Immature natural killer cell (primary cell): Measurements from ENCODE around the gene GLYATL1. TPM values are rescaled to one million over a fixed set of nuclear protein-coding genes. Genes with fewer than 3 reads are reported as not detected.

Source experiments
- DNase-seq, 3 donors: peaks; one replicate each; pipeline ENCODE4 v3.0.0; 2022; ENCODE audit warnings: mixed read lengths in 1 of 3
- H3K27ac Mint-ChIP-seq, 6 donors: one replicate each; pipeline ENCODE4 v1.8.0; 2020; ENCODE audit warnings: mixed read lengths in 6 of 6, mild to moderate bottlenecking in 5 of 6, inconsistent platforms in 4 of 6, moderate library complexity in 3 of 6
- H3K27me3 Mint-ChIP-seq, 3 donors: one replicate each; pipeline ENCODE4 v1.8.0; 2020 to 2021; ENCODE audit warnings: low read depth in 3 of 3, mild to moderate bottlenecking in 3 of 3, mixed read lengths in 3 of 3, moderate library complexity in 3 of 3, inconsistent platforms in 1 of 3
- H3K36me3 Mint-ChIP-seq, 3 donors: one replicate each; pipeline ENCODE4 v1.8.0; 2020; ENCODE audit warnings: mixed read lengths in 3 of 3, inconsistent platforms in 2 of 3, mild to moderate bottlenecking in 2 of 3
- H3K4me1 Mint-ChIP-seq, 2 donors: one replicate each; pipeline ENCODE4 v1.8.0; 2020; ENCODE audit warnings: inconsistent platforms in 2 of 2, mild to moderate bottlenecking in 2 of 2, mixed read lengths in 2 of 2, moderate library complexity in 1 of 2
- H3K4me3 Mint-ChIP-seq, 5 donors: one replicate each; pipeline ENCODE4 v1.8.0; 2020; ENCODE audit warnings: mild to moderate bottlenecking in 5 of 5, mixed read lengths in 5 of 5, inconsistent platforms in 3 of 5, moderate library complexity in 3 of 5
- H3K9me3 Mint-ChIP-seq, 6 donors: one replicate each; pipeline ENCODE4 v1.8.0; 2020; ENCODE audit warnings: mild to moderate bottlenecking in 6 of 6, mixed read lengths in 6 of 6, inconsistent platforms in 4 of 6, moderate library complexity in 3 of 6
- polyA plus RNA-seq, 3 donors: library from polyadenylated mRNA; unstranded; fragments of 300-500 nt; fragmentation: Illumina TruSeq; gene quantifications; one replicate each; pipeline ENCODE4 v1.2.3, GENCODE V29; 2021

The GLYATL1 gene
- polyA plus RNA-seq, 3 donors from 2014 or later: not detected

DNA sequence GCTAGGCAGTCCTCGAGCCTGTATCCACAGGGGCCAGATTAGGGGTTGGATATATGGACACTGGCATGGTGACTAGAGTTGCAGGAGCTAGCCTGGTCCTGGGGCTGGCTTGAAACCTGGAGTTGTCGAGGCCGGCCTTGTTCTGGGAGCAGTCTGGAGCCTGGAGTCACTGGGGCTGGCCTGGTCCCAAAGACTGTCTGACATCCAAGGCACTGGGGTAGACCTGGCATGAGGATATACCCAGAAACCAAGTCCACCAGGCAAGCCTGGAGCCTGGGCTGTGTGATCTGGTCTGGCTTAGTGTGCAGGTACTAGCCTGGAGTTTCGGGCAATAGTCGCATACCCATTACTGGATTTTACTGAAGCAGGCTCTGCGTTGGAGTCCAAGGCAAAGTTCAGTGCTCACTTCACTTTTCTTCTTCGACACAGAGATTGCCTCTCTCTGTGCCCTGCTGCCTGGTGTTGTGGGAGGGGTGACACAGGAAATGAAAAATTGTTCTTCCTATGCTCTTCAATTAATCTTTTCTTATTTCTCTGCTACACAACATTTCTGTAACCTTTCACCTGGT, 4.3 kb upstream of the GLYATL1 start:
- DNase-seq: no peak
- H3K4me3 Mint-ChIP-seq: no peak overlapping the region
- peaks cover 0 to 4% (median 4%) of the 10 kb centered on the region in 3 donors for H3K27me3 Mint-ChIP-seq
- H3K36me3 Mint-ChIP-seq: no peaks in the 10 kb centered on the region
- no peaks in the 10 kb centered on the region for H3K4me1 Mint-ChIP-seq
- H3K27ac Mint-ChIP-seq: no peak overlapping the region
- no peaks in the 10 kb centered on the region for H3K9me3 Mint-ChIP-seq

DNA sequence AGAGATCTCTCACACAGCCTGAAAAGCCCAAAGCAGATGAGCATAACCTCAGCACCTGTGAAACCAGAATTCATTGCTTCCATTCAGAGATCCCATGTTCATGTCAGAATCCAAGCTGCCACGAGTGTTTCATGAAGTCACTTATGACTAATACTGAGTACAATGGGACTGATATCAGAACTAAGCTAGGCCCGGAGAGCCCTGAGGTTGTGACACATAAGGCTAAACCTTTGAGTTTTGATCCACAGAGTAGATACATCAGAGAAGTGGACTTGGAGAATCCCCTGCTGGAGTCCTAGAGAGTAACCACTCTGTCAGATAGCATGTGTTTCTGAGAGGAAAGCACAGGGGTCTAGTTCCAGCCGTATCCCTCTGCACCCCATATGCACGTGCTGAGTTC, 890 bp upstream of the GLYATL1 start:
- Mint-ChIP-seq H3K27ac (no peak overlapping the region), H3K4me3 (no peak overlapping the region), H3K4me1 (no peaks in the 10 kb centered on the region), H3K36me3 (no peaks in the 10 kb centered on the region), H3K27me3 (peaks cover 1 to 6% (median 2%) of the 10 kb centered on the region in 3 donors), H3K9me3 (peaks cover 0 to 1% (median 0%) of the 10 kb centered on the region in 6 donors)
- DNase-seq: no peak

DNA sequence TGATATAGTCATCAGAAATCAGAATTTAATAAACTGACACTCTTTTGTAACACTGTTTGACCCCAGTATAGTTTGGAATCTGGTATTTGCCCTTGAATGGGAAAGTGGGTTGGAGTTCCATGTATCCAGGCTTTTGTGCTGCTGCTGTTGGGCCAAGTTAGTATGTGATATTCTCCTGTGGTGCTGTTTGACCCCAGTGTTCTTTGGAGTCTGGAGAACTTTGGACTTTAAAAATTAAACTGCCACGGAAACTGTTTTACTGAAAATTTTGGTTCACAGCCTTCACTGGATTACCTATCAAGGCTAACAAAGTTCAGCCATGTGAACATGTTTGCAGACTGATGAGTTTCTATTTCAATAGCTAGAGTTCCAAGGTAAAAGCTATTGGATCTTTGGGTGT, 740 bp downstream of the GLYATL1 start:
- Mint-ChIP-seq H3K27ac (no peak overlapping the region), H3K27me3 (peaks cover 3 to 5% (median 5%) of the 10 kb centered on the region in 3 donors), H3K36me3 (no peaks in the 10 kb centered on the region), H3K9me3 (peaks cover 0 to 1% (median 0%) of the 10 kb centered on the region in 6 donors), H3K4me1 (no peaks in the 10 kb centered on the region), H3K4me3 (no peak overlapping the region)
- no peak for DNase-seq

DNA sequence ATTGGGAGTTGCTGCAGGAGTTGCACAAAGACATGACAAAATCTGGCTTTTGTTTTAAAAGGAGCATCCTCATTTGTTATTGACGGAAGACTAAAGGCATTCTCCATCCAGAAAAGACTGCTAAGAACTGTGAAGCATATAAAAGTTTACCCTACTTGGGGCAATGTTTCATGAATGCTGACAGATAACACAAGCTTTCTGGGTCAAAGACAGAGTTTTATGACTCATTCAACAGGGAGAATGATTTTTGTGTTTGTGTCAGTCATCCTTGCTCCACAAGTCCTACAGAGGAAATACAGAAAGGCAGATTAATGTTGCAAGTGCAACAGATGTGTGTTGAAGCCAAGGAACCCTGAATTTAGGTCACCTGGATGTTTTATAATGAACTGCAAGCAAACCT, 2.5 kb downstream of the GLYATL1 start:
- no peaks in the 10 kb centered on the region for H3K4me1 Mint-ChIP-seq
- H3K4me3 Mint-ChIP-seq: no peak overlapping the region
- DNase-seq: no peak
- no peaks in the 10 kb centered on the region for H3K36me3 Mint-ChIP-seq
- peaks cover 3 to 5% (median 5%) of the 10 kb centered on the region in 3 donors for H3K27me3 Mint-ChIP-seq
- H3K27ac Mint-ChIP-seq: no peak overlapping the region
- H3K9me3 Mint-ChIP-seq: peaks cover 0 to 1% (median 0%) of the 10 kb centered on the region in 6 donors

DNA sequence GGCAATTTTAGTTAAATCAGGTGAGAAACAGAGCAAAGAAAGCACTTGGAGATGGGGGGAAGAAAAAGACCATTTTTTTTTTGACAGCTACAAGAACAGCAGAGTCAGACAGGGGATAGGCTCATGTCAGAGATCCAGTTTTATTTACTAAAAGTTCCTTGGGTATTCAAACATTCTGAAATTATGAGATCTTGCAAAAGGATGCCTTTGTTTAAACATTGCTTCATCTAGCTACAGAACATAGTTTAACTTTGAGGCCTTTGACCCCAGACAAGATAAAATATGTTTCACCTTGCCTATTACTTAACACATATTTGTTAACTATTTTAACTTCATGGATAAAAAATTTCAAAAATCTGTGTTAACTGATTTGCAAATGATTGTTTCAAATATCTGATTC, 6.4 kb downstream of the GLYATL1 start:
- H3K27me3 Mint-ChIP-seq: peaks cover 5 to 7% (median 5%) of the 10 kb centered on the region in 3 donors
- no peak overlapping the region for H3K27ac Mint-ChIP-seq
- H3K4me1 Mint-ChIP-seq: no peaks in the 10 kb centered on the region
- no peaks in the 10 kb centered on the region for H3K36me3 Mint-ChIP-seq
- no peak for DNase-seq
- H3K4me3 Mint-ChIP-seq: no peak overlapping the region
- peaks cover 0 to 1% (median 0%) of the 10 kb centered on the region in 6 donors for H3K9me3 Mint-ChIP-seq

DNA sequence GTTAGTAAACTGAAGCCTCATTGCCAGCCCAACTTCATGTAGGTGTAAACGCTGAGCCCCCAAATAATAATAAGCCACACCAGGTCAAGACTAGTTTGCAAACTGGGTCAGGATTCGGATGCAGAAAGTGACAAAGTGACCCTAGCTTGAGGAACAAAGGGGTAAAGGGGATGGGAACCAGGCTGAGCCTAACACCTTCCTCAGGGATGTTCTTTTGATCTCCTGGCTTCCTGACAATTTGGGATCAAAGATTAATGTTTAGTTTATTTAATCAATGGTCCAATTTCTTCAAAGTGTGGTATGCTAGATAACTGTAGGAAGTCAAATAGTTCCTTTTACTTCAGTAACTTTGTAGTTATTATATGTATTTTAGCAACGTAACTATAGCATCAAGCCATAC, 9.9 kb downstream of the GLYATL1 start:
- H3K4me3 Mint-ChIP-seq: no peak overlapping the region
- peaks cover 0 to 8% (median 4%) of the 10 kb centered on the region in 3 donors for H3K27me3 Mint-ChIP-seq
- no peak overlapping the region for H3K27ac Mint-ChIP-seq
- H3K36me3 Mint-ChIP-seq: no peaks in the 10 kb centered on the region
- H3K9me3 Mint-ChIP-seq: no peaks in the 10 kb centered on the region
- H3K4me1 Mint-ChIP-seq: no peaks in the 10 kb centered on the region
- no peak for DNase-seq

DNA sequence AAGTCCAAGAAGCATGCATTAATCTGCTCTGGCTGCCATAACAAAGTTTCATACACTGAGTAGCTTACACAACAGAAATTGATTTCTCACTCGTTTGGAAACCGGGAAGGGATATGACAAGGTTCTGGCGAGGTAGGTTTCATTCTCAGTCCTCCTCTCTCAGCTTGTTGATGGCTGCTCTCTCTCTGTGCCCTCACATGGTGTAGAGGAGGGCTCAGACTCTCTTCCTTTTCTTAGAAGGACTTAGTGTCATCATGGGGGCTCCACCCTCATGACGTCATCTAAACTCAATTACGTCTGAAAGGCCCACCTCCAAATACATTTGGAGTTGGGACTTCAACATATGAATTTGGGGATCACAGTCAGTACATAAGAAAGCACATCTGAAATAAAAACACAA, 18.6 kb downstream of the GLYATL1 start:
- H3K27me3 Mint-ChIP-seq: peaks cover 5 to 9% (median 6%) of the 10 kb centered on the region in 3 donors
- DNase-seq: no peak

DNA sequence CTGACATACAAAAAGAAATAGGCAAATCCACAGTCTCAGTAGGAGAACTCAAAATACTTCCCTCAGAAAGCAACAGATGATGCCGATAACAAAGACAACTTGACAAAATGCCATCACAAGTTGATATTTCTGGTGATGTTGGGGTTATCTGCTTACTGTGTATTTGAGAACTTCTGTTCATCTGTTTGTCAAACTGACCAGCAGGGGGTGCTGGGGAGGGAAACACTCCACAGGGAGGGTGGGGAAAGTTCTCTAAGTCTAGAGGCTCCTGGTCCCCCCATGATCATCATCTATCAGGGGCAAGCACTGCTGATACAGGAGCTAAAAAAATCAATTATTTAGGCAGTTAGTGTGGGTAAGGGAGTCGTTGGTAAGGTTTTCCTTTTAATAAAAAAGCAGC, 19.2 kb downstream of the GLYATL1 start:
- H3K27me3 Mint-ChIP-seq: peaks cover 5 to 6% (median 6%) of the 10 kb centered on the region in 3 donors

More for the DNA sequence above, 18.6 kb downstream of the GLYATL1 start:
- Mint-ChIP-seq H3K36me3 (no peaks in the 10 kb centered on the region), H3K9me3 (no peaks in the 10 kb centered on the region), H3K4me3 (no peak overlapping the region), H3K27ac (no peak overlapping the region), H3K4me1 (no peaks in the 10 kb centered on the region)

DNA sequence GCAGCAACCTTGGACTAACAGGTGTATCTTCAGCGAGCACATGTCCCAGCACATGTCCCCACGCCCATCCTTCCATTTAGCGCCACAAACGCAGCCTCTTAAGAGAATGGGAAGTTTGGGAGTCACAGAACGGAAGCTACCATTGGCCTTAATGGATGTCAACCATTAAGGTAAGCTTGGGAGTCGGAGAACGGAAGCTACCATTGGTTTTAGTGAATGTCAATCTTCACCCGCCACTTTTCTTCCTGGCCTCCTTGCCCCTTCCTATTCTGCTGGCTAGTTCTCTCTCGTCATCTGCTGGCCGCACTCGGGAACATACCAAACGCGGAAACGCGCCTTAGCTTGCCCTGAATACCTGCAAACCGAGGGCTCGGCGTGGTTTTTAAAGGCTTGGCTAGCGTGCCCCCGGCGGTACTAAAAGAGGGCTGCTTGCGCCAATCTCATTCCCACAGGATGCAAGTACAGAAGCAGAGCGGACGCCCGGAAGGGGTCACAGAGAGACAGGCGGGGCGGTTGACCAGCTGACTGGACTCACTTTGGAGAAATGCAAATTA, 24.3 kb downstream of the GLYATL1 start:
- Mint-ChIP-seq H3K36me3 (no peaks in the 10 kb centered on the region), H3K27ac (no peak overlapping the region), H3K4me1 (no peaks in the 10 kb centered on the region), H3K27me3 (peaks cover 2 to 11% (median 3%) of the 10 kb centered on the region in 3 donors), H3K9me3 (peaks cover 0 to 2% (median 0%) of the 10 kb centered on the region in 6 donors), H3K4me3 (no peak overlapping the region)
- DNase-seq: no peak

More for the DNA sequence above, 19.2 kb downstream of the GLYATL1 start:
- Mint-ChIP-seq H3K36me3 (no peaks in the 10 kb centered on the region), H3K27ac (no peak overlapping the region), H3K9me3 (no peaks in the 10 kb centered on the region), H3K4me3 (no peak overlapping the region), H3K4me1 (no peaks in the 10 kb centered on the region)
- DNase-seq: peak in 2 of 3 donors; percentile 10 to 19

DNA sequence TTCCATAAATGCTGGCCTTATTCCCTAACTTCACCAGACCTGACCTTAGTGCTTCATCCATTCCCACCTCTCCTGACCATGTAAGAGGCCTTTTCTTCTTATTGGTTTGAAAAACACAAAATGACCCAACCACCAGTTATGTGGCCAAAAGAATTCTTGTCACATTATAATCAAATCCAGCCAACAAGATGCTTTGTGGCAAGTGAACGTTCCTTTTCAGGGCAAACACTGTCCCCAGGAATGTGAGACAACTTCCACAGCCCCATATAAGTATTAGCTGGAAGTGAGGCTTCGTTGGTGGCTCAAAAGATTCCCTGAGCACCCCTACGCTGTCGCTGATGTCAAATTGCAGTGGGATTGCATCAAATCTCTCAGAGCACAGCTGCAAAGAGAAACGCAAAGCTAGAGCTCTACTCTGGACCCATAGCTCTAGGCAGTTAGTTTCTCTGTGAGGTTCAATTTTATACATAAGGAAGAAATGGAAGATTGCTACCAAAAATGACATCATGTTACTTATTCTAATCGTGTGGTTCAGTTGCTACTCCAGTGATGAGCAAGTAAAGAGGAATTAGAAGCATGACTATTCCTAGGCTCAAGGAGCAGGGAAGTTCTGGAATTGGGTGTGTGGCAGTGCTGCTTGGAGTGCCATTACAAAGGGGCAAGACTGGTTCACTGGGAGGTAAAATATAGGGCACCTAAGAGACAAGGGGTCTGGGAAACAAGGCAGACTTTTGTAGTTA, 26.1 kb downstream of the GLYATL1 start:
- peaks cover 0 to 2% (median 0%) of the 10 kb centered on the region in 6 donors for H3K9me3 Mint-ChIP-seq
- H3K27me3 Mint-ChIP-seq: peaks cover 3 to 11% (median 4%) of the 10 kb centered on the region in 3 donors
- no peak overlapping the region for H3K27ac Mint-ChIP-seq
- no peak for DNase-seq
- no peaks in the 10 kb centered on the region for H3K4me1 Mint-ChIP-seq
- H3K4me3 Mint-ChIP-seq: no peak overlapping the region
- no peaks in the 10 kb centered on the region for H3K36me3 Mint-ChIP-seq

DNA sequence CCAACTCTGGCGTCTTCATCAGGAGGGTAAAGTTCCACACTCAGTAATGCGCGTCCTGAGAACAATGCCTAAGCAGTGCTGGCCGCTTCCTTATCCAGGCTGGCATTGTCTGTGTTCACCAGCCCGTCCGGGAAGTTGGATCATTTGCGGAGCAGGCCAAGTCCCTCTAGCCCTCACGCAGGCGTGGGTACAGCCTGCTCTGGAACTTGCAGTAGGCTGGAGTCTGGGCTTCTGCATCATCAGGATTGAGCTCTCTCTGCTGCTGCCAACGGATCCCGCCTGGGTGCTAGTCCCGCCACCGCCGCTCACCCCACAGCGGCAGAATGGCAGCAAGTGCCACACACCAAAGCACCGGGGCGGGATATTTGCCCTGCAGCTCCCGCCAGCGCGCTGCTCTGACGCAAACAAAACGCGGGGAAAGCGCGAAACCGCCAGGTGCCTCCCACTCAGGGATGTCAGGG, 29.0 kb downstream of the GLYATL1 start:
- DNase-seq: no peak
- H3K36me3 Mint-ChIP-seq: no peaks in the 10 kb centered on the region
- no peak overlapping the region for H3K4me3 Mint-ChIP-seq
- peaks cover 0 to 3% (median under 1%) of the 10 kb centered on the region in 6 donors for H3K9me3 Mint-ChIP-seq
- H3K27me3 Mint-ChIP-seq: peaks cover 2 to 6% (median 2%) of the 10 kb centered on the region in 3 donors
- no peak overlapping the region for H3K27ac Mint-ChIP-seq
- H3K4me1 Mint-ChIP-seq: no peaks in the 10 kb centered on the region

DNA sequence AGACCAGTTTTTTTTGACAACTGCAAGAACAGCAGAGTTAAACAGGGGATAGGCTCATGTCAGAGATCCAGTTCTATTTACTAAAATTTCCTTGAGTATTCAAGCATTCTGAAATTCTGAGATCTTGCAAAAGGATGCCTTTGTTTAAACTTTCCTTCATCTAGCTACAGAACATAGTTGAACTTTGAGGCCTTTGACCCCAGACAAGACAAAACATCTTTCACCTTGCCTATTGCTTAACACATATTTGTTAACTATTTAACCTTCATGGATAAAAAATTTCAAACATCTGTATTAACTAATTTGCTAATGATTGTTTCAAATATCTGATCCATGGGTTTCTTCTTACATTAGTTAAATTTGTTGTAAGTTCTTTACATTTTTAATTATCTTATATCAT, 38.2 kb downstream of the GLYATL1 start:
- H3K4me3 Mint-ChIP-seq: no peak overlapping the region
- no peak overlapping the region for H3K27ac Mint-ChIP-seq
- H3K9me3 Mint-ChIP-seq: peaks cover 0 to 6% (median 0%) of the 10 kb centered on the region in 6 donors
- H3K27me3 Mint-ChIP-seq: peaks cover 0 to 3% (median 2%) of the 10 kb centered on the region in 3 donors
- DNase-seq: no peak
- H3K4me1 Mint-ChIP-seq: no peaks in the 10 kb centered on the region
- no peaks in the 10 kb centered on the region for H3K36me3 Mint-ChIP-seq

DNA sequence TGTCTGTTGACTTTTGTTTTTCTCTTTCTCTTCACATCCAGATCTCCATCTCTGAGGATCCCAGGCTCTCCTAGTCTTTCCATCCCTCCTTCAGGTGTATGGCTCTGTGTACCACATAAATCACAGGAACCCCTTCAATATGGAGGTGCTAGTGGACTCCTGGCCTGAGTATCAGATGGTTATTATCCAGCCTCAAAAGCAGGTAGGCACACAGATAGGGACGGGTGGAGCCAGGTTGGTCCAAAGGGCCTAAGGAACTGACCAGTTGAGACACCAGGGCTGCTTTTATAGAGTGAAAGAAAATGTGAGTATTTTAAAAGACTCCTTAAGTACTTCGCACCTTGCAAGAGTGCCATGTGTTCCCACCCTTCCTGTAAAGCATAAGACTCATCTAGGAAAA, 39.9 kb downstream of the GLYATL1 start:
- peaks cover 0 to 2% (median 0%) of the 10 kb centered on the region in 6 donors for H3K9me3 Mint-ChIP-seq
- H3K4me1 Mint-ChIP-seq: no peaks in the 10 kb centered on the region

DNA sequence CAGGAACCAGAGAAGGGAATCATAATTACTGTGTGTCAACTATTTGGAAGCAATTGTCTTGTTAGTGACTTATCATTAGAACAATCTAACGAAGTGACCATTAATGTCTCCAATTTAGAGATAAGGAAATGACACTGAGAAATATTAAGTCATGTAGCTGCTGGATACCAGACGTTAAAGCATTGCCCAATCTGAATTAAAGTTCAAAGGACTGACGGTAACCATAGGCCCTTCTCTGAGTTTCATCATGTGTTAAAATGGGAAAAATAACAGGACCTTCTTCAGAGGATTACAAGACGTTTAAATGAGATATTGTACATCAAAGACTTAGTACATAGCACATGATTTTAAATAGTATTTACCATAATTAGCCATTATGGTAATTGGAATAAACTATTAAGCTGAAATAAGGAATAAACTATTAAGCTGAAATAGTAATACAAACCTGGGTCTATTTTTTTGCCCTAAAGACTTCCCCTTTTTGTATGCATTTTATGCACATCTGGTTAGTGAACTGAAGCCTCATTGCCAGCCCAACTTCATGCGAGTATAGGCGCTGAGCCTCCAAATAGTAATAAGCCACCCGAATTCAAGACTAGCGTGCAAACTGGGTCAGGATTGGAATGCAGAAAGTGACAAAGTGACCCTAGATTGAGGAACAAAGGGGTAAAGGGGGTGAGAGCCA, 41.0 kb downstream of the GLYATL1 start:
- H3K27ac Mint-ChIP-seq: no peak overlapping the region
- peaks cover 0 to 6% (median 3%) of the 10 kb centered on the region in 3 donors for H3K27me3 Mint-ChIP-seq
- H3K4me1 Mint-ChIP-seq: no peaks in the 10 kb centered on the region
- no peaks in the 10 kb centered on the region for H3K36me3 Mint-ChIP-seq
- no peak for DNase-seq
- no peak overlapping the region for H3K4me3 Mint-ChIP-seq
- peaks cover 0 to 2% (median 0%) of the 10 kb centered on the region in 6 donors for H3K9me3 Mint-ChIP-seq

More for the DNA sequence above, 39.9 kb downstream of the GLYATL1 start:
- Mint-ChIP-seq H3K36me3 (no peaks in the 10 kb centered on the region), H3K27ac (no peak overlapping the region), H3K27me3 (peaks cover 0 to 3% (median 2%) of the 10 kb centered on the region in 3 donors), H3K4me3 (no peak overlapping the region)
- DNase-seq: no peak
